Ureter (tissue), 1 donor: ENCODE data around the gene FAM53B. TPM values are rescaled to one million over a fixed set of nuclear protein-coding genes. Genes with fewer than 3 reads are reported as not detected.

Experiments
- DNase-seq: peaks from one replicate; pipeline ENCODE4 v3.0.0-alpha.2; 2020; ENCODE audit warnings: low spot score
- total RNA-seq: library from RNA; stranded (reverse); gene quantifications from one replicate; pipeline ENCODE4 v1.2.4, GENCODE V29; 2023
- donor health status: DM: yes; HTN: yes; CAD: no.

The FAM53B gene
- total RNA-seq, 1 donor from 2014 or later = 38.8 TPM

- DNase-seq = no peak
Observed at GRCh38 chr10:124697837-124698544, 46.2 kb downstream of the FAM53B start.

GRCh38 chr10:124697443-124697836 lies 46.7 kb downstream of the FAM53B start:
- DNase-seq = no peak

GRCh38 chr10:124696446-124697392 lies 47.5 kb downstream of the FAM53B start:
- no peak for DNase-seq

GRCh38 chr10:124695259-124695658 lies 48.9 kb downstream of the FAM53B start:
- DNase-seq = no peak

- no peak for DNase-seq
Observed at GRCh38 chr10:124694481-124695220, 49.5 kb downstream of the FAM53B start.

GRCh38 chr10:124693801-124694416 lies 50.3 kb downstream of the FAM53B start:
- no peak for DNase-seq

GRCh38 chr10:124693396-124693795 lies 50.8 kb downstream of the FAM53B start:
- no peak for DNase-seq

GRCh38 chr10:124692100-124692446 lies 52.1 kb downstream of the FAM53B start:
- DNase-seq = no peak

GRCh38 chr10:124691421-124692099 lies 52.6 kb downstream of the FAM53B start:
- no peak for DNase-seq

GRCh38 chr10:124691002-124691401 lies 53.2 kb downstream of the FAM53B start:
- no peak for DNase-seq

- DNase-seq = no peak
Observed at GRCh38 chr10:124689911-124690498, 54.2 kb downstream of the FAM53B start.

GRCh38 chr10:124688889-124689670 lies 55.1 kb downstream of the FAM53B start:
- no peak for DNase-seq

- no peak for DNase-seq
Observed at GRCh38 chr10:124688386-124688785, 55.8 kb downstream of the FAM53B start.

GRCh38 chr10:124686707-124687376 lies 57.3 kb downstream of the FAM53B start:
- DNase-seq = no peak

- no peak for DNase-seq
Observed at GRCh38 chr10:124685261-124685660, 58.9 kb downstream of the FAM53B start.

- no peak for DNase-seq
Observed at GRCh38 chr10:124683814-124684213, 60.4 kb downstream of the FAM53B start.

GRCh38 chr10:124681626-124682552 lies 62.3 kb downstream of the FAM53B start:
- DNase-seq = no peak

- no peak for DNase-seq
Observed at GRCh38 chr10:124681091-124681490, 63.1 kb downstream of the FAM53B start.
